Stimulated activated CD4-positive, alpha-beta T cell treated with anti-CD3 and anti-CD28 coated beads, Interleukin-1b, Interleukin-23, amount 100 ng/mL, for 48 hours (primary cell): Measurements from ENCODE around the gene EXOC4.
A peak's percentile ranks its signal among the peaks of the same experiment; 100 is the strongest.

ENCODE experiments used
- DNase-seq: peaks from one replicate; pipeline ENCODE4 v3.0.0-alpha.2; 2020

Gene EXOC4

DNA sequence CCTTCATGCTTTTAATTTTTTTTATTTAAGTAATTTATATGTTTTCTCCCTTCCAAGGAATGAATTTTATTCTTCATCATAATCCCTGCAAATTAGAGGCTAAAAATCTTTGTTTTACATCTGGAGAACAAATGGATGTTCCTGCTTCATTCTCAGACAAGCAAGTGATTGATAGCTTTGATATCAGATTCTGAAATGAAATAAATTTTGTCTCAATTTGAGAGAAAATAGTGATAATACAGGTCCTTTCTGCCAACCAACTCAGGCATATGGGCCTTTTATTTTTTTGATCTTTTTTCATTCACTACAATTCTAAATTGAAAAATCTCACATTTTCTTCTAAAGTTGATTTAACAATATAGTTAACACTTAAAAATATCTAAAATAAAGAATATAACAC lies 427.1 kb downstream of the EXOC4 start:
- DNase-seq, result no peak

DNA sequence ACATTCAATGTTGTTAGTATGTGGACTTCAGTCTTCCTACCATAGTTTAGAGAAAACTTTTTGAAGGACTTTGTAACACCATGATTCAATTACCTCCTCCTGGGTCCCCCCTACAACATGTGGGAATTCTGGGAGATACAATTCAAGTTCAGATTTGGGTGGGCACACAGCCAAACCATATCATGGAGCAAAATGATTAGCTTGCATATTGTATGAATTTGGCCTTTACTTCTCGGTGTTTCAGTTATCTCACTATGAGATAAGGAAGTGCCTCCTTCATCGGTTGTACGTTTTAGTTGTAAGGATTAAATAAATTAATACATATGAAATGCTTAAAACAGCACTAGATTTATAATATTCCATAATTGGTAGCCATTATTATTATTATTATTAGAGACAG lies 428.7 kb downstream of the EXOC4 start:
- DNase-seq, result no peak

DNA sequence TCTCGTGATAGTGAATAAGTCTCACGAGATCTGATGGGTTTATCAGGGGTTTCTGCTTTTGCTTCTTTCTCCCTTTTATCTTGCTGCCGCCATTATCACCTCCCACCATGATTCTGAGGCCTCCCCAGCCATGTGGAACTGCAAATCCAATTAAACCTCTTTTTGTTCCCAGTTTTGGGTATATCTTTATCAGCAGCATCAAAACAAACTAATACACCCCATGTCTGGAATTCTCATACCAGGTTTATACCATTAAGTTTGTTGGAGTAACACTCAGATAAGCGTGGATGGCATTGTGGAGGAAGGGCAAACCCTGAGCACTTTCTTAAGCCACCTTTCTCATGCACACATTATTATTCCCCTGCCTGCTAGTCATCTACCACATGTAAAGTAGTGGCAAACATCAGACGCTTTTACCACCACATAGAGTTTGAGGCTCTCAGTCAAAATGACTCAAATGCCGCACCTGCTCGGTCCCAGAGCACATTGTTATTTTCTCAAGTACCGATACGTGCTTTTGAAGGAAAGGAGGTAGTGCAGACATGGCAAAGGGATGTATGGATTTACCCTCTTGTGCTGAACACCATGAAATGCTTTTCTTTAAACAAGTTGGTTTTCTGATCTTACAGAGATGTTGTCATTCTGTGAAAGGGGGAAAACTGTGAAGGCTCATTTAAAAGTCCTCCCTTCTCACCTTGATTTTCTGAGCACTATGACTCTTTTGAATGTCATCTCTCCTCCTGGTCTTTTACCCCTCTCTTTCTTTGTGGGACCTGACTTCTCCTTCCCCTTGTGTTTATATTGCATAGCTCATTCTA lies 429.7 kb downstream of the EXOC4 start:
- peak; percentile 10 for DNase-seq

DNA sequence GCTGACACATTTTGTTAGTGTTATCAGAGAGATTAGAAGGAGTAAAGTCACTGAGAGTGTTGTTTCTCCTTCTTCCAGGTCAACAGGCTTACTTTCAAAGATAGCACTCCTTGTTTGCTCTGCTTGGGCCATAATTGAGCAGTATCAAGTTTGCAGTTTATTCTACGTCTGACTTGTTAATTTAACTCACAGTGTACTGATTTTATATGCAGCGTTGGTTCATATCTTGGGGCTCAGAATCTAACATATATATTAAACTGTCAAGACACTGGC lies 430.2 kb downstream of the EXOC4 start:
- no peak for DNase-seq

DNA sequence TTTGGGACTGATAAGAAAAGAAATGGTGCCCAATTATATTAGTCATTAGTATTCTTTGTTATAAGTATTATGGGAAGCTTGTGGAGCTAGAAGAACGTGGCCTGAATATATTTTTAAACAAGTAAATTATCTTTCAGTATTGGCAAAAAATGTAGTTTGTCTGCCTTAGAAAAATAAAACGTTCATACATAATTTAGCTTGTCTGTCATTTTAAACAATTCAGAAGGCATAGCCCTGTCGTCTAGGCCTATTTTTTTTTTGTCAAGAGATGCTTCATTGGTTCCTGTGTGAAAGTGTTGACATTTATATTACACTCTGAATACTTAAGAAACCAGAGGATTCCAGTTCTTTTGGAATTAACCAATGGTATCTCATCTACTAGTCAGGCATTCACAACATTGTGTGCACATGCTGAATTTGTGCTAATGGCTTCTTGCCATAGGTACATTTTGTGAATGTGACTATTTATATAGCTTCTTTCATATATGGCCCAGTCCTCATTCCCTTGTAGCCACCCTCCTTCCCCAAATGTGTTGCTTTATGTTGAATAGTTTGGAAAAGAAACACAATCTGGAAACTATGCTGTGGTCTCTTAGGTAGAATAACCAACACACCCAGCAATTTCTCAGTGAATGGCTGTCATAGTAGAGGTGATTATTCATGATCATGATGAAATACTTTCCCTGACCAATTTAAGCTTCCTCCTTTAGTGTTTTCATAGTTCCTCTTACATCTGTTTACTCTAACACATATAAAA lies 435.8 kb downstream of the EXOC4 start:
- no peak for DNase-seq

DNA sequence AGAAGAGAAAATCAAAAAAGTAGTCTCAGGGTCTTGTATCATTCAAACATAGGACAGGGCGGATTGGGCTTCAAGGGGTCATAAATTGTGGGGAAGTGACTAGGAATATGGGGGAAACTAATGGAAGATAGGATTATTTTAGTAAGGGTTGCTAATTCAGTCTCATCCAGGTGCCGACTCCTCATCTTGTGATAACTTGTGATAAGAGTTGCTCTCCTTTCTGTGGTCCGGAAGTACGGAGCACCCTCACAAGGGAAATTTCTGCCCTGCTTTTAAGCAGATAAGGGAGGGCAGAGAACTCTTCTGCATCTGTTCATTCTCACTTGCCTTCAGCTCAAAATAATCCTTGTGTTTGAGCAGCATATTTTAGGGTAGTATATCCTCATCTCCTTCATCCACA lies 437.9 kb downstream of the EXOC4 start:
- no peak for DNase-seq

DNA sequence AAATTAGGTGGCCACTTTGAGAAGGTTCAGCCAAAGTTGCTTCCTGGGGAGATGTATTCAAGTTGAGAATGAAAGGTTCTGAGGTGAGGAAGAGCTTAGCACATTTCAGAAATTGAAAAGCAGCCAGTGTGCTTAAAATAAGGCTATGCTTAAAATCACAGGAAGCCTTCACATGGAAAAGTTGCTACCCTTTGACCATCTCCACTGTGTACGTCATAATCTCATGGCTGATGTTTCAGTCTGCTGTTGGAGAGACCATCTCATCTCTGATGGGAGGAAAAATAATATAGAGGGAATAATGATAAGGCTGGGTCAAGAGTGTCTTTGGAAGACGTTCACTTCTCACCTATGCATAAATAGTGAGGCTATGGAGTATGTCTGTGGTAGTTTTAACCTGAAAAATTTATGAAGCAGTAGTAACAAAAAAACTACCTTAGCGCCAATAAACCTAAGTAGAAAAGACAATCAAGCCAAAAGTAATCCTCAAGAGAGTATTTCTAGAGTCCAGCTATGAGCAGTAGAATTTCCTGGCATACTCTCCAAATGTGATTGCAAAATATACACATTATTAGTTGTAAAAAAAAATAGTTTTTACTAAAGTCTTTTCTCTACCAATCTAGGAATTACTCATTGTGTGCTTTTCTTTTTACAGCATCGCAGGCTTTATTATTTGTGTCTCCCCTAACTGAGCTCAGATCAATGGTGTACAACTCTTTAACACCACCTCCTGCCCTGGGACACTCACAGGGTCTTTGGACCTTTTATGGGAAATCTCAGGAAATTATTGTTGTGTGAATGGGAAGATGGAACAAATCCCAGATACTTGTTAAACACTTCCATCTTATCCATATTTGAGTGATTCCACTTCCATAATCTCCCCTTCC lies 439.1 kb downstream of the EXOC4 start:
- DNase-seq, result no peak

DNA sequence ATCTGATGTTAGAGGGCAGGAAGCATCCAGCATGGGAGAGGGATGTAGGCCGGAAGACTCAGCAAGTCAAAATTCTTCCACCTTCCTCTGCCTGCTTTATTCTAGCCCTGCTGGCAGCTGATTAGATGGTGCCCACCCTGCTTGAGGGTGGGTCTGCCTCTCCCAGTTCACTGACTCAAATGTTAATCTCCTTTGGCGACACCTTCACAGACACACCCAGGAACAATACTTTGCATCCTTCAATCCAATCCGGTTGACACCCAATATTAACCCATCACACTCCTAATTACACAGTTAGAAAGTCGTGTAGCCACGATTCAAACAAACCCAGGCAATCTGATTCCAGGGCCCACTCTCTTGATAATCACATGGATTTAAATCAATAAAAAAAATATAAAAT lies 440.4 kb downstream of the EXOC4 start:
- no peak for DNase-seq

DNA sequence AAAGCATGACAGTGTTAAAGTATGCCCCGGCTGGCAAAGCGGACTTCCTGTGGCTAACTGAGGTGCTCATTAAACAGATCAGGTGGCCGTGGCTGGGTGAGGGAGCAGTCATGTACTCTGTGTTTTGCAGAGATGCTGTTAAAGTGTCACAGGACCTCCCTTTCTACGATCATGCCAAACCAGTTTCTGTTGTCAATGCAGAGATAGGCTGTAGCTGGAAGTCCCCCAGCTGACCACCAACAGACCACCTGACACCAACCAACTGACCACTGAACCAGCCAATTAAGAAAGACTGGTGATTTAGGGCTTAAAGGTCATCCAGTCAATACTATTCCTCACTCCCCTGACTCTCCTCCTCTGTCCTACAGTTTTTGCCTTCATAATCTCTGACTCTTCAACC lies 443.2 kb downstream of the EXOC4 start:
- no peak for DNase-seq

DNA sequence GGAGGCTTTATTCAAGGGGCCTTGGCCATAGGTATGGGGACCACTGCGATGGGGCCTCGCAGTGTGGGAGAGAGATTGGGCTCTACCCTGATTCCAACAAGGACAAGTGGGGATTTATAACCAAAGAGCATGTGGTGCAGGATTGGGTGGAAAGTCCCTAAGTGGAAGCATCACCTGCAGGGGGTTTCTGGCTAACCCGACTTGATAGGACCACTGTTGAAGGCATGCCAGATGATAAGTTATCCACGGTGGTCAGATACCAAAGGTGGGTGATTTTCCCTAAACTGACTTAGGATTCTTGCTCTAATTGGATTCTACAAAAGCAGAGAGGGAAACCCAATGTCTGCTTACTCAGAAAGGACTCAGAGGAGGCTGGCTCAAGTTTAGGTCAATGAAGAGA lies 444.7 kb downstream of the EXOC4 start:
- DNase-seq, result no peak

DNA sequence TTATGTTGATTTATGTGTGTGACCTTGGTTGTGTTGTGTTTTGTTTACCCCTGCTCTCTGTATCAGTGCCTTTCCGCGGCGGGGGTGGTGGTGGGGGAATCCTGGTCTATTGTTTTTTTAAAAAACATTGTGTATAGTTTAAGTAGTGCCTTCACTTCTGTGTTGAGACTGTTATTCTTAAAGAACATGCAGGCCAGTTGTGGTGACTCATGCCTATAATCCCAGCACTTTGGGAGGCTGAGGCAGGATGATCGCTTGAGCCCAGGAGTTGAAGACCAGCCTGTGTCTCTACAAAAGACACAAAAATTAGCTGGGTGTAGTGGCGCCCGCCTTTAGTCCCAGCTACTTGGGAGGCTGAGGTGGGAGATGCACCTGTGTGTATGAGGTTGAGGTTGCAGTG lies 445.2 kb downstream of the EXOC4 start:
- DNase-seq, result no peak

DNA sequence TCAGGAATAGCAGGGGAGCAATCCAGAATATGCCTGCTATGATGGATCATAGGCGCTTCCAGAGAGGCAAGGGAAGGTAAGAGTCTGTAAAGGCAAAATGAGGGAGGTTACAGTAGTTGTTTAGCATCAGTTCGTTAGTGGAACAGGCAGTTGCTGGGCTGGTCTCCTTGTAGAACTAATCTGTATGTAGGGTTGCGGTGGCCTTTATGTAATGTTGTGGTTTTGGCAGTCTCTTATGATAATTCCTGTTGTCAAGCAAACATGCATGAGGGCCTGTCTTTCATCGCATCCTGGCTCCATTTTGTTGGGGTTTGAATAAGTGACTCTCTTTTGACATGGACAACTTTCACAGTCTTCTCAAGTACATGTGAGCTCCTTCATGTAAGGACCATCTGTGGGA lies 446.5 kb downstream of the EXOC4 start:
- DNase-seq, result no peak

DNA sequence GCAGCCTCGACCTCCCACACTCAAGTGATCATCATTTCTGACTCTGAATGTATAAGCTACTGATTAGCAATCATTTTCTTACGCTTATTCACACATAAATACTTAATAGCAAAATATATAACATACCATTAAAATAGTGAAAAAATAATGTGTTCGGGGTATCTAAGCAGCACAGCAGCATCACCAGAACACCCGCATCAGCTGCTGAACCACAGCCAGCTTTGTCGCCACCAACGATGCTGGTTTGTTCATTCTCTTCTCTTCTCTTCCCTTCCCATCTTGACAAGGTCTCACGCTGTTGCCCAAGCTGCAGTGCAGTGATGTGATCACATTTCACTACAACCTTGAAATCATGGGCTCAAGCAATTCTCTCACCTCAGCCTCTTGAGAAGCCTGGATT lies 449.2 kb downstream of the EXOC4 start:
- DNase-seq, result no peak

DNA sequence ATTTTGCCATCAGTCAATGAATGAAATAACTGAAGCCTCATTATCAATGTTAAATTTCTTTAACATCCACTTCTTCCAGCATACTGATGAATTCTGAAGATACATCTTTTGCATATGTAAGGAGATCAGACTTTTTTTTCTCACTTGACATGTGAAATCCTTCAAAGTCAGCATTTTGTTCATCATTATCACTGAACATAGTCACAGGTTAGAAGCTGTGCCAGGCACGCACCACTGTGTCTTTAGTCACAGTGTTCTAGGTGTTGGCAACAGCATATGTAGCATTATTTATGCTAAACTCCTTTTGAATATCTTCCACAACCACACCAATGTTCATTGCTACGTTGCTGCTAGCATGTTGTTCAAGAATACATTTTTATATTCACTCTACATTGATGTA lies 450.1 kb downstream of the EXOC4 start:
- no peak for DNase-seq

DNA sequence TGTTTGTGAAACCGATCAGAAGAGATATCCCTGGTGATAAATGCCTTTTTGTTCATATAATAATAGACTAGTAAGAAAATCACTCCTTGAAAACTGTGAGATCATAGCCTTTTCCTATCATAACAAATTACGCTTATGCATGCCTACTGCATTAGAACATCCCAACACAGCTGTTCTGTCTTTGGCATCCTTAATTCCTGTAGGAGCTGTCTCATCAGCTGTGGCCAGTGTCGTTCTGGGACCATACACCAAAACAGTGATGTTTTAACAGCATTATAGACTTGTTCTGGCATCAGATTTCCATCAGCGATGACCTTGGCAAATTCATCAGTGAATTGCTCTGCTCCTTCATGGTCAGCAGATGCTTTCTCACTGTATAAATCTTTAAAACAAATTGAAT lies 450.7 kb downstream of the EXOC4 start:
- no peak for DNase-seq

DNA sequence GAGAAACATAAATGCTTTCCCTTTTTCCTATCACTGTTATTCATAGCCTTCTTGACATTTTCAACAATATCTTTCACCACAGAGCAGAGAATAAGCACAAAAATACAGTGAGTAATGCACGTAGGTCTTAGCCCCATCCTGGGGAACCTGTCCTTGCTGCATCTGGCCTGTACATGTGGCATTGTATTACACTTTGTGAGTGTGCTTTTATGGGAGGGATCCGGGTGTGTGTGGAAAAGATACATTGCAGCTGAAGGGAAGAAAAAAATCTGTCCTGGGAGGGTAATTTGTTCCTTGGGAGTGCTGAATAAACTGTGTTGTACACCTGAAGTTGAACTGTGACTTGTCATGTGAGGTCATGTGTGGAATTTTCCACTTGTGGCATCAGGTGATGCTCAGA lies 451.6 kb downstream of the EXOC4 start:
- DNase-seq, result no peak

DNA sequence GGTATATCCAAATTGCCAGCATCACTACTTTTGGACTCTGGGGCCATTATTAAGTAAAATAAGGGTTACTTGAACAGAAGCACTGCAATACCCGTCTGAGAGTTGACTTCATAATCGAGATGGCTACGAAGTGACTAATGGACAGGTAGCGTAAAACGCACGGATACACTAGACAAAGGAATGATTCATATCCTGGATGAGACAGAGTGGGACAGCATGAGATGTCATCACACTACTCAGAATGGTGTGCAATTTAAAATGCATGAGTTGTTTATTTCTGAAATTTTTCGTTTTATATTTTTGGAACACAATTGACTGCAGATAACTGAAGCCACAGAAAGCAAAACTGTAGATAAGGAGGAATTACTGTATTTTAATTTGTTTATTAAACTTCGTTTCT lies 452.7 kb downstream of the EXOC4 start:
- no peak for DNase-seq

DNA sequence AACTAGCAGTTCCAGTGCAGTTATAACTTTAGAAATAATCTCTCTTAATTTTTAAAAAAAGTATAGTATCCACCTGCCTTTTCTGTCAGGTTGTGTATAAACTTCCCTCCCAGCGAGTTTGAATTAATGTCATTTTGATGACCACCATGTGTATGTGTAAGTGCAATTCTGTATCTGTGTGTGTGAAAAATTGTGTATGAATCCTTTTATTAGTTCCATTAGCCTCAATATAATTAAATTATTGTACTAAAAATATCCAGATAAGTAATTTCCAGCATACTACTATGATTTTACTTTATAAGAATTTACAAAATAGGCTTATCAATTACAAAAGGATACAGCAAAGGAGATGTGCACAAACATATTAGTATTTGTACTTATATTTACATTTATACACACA lies 453.1 kb downstream of the EXOC4 start:
- no peak for DNase-seq

DNA sequence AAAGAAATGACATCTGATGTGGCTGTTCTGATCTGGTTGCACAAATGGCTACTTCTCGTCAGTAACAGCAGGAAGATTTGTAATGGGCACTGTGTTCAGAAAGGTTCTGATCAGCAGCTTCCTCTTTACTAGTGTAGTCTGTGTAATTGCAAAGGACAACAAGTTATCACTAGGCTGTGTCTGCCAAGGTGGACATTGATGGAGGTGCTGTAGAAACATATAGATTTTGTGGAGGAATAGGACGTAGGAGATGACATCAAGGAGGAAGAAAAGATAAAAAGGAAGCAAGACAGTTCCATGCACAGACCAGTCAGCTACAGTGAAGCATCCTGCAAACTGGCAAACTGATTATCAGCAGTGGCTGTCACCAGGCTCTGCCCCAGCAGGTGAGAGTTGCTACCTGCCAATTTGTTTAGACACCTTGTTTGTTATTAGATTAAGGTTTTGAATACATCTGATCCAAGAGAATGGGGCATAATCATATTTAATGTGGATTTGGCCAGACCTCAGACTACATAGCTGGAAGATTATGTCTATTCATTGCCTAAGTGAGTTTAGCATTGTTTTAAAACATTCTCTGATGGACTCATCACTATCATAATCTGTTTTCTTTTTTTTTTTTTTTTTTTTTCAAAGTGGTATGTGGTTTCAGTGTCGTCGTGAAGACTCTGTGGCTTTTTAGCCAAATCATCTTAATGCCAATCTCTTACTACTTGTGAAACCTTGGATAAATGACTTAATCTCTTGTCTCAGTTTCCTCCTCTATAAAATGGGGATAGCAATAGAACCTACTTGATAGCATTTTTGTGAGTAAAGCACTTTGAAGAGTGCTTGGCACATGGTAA lies 456.4 kb downstream of the EXOC4 start:
- no peak for DNase-seq

DNA sequence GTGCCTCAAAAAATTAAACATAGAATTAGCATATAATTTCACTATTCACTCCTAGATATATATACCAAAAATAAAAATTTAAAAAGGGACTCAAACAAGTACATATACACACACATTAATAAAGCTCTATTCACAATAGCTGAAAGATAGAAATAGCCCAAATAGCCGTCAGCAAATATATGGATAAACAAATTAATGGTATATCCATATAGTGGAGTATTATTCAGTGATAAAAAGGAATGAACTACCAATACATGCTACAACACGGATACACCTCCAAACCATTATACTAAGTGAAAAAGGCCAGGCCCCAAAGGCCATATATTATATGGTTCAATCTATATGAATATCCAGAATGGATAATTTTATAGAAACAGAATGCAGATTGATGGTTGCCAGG lies 459.7 kb downstream of the EXOC4 start:
- no peak for DNase-seq

DNA sequence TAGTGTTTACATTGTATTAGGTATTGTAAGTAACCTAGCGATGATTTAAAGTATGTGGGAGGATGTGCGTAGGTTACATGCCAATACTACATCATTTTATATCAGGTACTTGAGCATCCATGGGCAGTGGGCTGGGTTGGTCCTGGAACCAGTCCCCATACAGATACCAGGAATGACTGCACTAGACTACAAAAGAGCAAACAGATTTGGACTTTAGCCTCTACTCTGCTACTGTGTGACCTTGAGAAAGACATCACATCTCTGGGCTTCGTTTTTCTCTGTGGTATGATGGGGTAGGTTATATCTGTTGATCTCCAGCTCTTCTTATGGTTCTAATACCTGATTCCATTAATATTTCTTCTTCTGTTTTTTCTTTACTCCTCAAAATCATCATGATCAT lies 461.8 kb downstream of the EXOC4 start:
- DNase-seq, result no peak

DNA sequence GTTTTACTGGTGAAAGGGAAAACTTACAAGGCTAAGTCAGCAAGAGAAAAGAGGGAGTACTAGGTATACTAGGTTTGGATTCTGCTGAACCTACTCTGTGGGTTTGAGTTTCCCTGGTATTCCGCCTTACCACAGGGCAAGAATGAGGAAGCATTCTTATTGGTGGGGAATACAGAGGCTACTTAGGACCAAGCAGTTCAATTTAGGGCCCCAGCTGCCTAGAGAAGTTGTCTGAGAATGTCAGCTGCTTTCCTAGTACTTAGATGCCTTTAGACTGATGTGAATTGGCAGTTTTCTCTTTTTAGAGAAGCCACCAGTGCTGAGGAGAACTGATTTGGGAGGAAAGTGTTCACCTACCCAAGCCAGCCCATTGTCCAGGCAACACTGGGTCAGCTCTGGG lies 465.3 kb downstream of the EXOC4 start:
- DNase-seq, result no peak

DNA sequence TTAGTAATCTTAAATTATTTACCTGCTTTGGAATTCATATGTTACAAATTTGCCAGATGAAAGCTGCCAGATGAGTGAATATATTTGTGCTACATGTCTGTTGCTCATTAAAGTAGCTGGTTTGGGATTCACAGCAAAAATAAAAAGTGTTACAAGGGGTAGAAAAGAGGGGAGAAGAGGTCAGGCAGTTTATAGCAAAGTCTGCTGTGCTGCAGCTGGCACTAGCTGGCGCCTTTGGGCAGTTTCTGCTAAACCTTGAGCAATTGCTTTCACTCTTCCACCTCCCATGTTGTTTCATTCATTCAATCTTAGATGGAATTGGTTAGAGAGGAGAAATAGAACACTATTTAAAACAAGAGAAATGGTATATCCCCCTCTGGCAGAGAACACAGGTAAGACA lies 470.2 kb downstream of the EXOC4 start:
- DNase-seq, result no peak
